K562 (cell line): ENCODE results near the gene KNCN. TPM values are rescaled to one million over a fixed set of nuclear protein-coding genes. Genes with fewer than 3 reads are reported as not detected.

ENCODE experiments used
- ARID2 ChIP-seq: fragments of 450-650 bp; IDR thresholded peaks from 2 replicates; pipeline ENCODE4 v1.6.1; 2017; ENCODE audit warnings: antibody characterized with exemption, mild to moderate bottlenecking
- CCNT2 ChIP-seq: IDR thresholded peaks from 2 replicates; pipeline ENCODE4 v1.6.1; 2011; ENCODE audit warnings: borderline replicate concordance, low read depth, mild to moderate bottlenecking, moderate library complexity, mixed read lengths, low read length; ENCODE audit not compliant: insufficient read length; ENCODE audit errors: extremely low read depth
- EP400 ChIP-seq: fragments of 450-650 bp; IDR thresholded peaks from 2 replicates; pipeline ENCODE4 v1.6.1; 2017; ENCODE audit warnings: antibody characterized with exemption, mild to moderate bottlenecking, moderate library complexity
- HIVEP1 ChIP-seq: fragments of 250-450 bp; sonication (Bioruptor Pico); IDR thresholded peaks from 2 replicates; pipeline ENCODE4 v1.4.0; 2020; ENCODE audit warnings: mild to moderate bottlenecking
- JUND ChIP-seq, 2 experiments: IDR thresholded peaks; 2 replicates in 1 of 2; 3 replicates in 1 of 2; pipeline ENCODE4 v1.6.1; 2011; ENCODE audit warnings: borderline replicate concordance in 2 of 2, low read depth in 2 of 2, low read length in 2 of 2, improper control_type of control experiment in 1 of 2, missing biosample characterization in 1 of 2, missing genetic modification characterization in 1 of 2, missing genetic modification reagents in 1 of 2
- MTA1 ChIP-seq: fragments of 450-650 bp; IDR thresholded peaks from 2 replicates; pipeline ENCODE4 v1.6.1; 2017; ENCODE audit warnings: borderline replicate concordance
- MXI1 ChIP-seq: IDR thresholded peaks from 2 replicates; pipeline ENCODE4 v1.6.1; 2011; ENCODE audit warnings: low read depth, mild to moderate bottlenecking, improper control_type of control experiment, low read length
- MYNN ChIP-seq, 2 experiments: sonication (generic); formaldehyde crosslinking in 1 of 2; IDR thresholded peaks; 2 replicates each; pipeline versions ENCODE4 v1.5.0 to v1.6.1; 2016 to 2020; ENCODE audit warnings: antibody characterized with exemption in 1 of 2, missing genetic modification reagents in 1 of 2
- RFX1 ChIP-seq: fragments of 450-650 bp; IDR thresholded peaks from 2 replicates; pipeline ENCODE4 v1.6.1; 2016; ENCODE audit warnings: mild to moderate bottlenecking, moderate library complexity
- RNF2 ChIP-seq: sonication (generic); IDR thresholded peaks from 2 replicates; pipeline ENCODE4 v1.6.1; 2016
- SNIP1 ChIP-seq: fragments of 450-650 bp; IDR thresholded peaks from 2 replicates; pipeline ENCODE4 v1.7.1; 2017; ENCODE audit warnings: low read depth, mild to moderate bottlenecking
- TEAD2 ChIP-seq: fragments of 450-650 bp; IDR thresholded peaks from 2 replicates; pipeline ENCODE4 v1.6.1; 2016; ENCODE audit warnings: missing genetic modification characterization, control low read depth, missing compliant biosample characterization
- ZFP1 ChIP-seq: fragments of 450-650 bp; formaldehyde crosslinking; IDR thresholded peaks from 2 replicates; pipeline ENCODE4 v1.4.0; 2020; ENCODE audit warnings: mild to moderate bottlenecking, mixed read lengths
- ZFP36 ChIP-seq: fragments of 150-350 bp; IDR thresholded peaks from 2 replicates; pipeline ENCODE4 v1.6.1; 2018; ENCODE audit warnings: low read length, low read depth; ENCODE audit not compliant: partially characterized antibody
- ZNF311 ChIP-seq: fragments of 250-450 bp; sonication (Bioruptor Pico); IDR thresholded peaks from 2 replicates; pipeline ENCODE4 v1.4.0; 2020; ENCODE audit warnings: mild to moderate bottlenecking, moderate library complexity
- polyA plus RNA-seq, 8 experiments: library from polyadenylated mRNA; depleted of rRNA in 4 of 8; stranded (reverse) in 5 of 8; unstranded in 3 of 8; fragments of >200 nt; fragmentation: Nextera tagmentation in 2 of 8; fragmentation: Illumina TruSeq in 1 of 8; extraction: Ambion mirVana in 2 of 8; extraction: Trizol in 1 of 8; gene quantifications; 2 replicates each; pipeline versions ENCODE4 v1.2.1 to v1.2.3, GENCODE V29; 2011 to 2014; ENCODE audit warnings: inconsistent platforms in 1 of 8, missing spikeins in 1 of 8
- total RNA-seq, 7 experiments: library from RNA; depleted of rRNA in 6 of 7; stranded (reverse); fragments of >200 nt in 6 of 7; fragmentation: Illumina TruSeq in 2 of 7; extraction: Trizol in 2 of 7; gene quantifications; 2 replicates each; pipeline versions ENCODE4 v1.2.1 to v1.2.3, GENCODE V29; 2011 to 2021; ENCODE audit warnings: low replicate concordance in 1 of 7
- TF ChIP-seq, protein P1 (sequence below): fragments of 450-650 bp; IDR thresholded peaks from 2 replicates; pipeline ENCODE4 v1.7.0; 2016; ENCODE audit warnings: borderline replicate concordance
- TF ChIP-seq, protein P2 (sequence below): sonication (generic); formaldehyde crosslinking; IDR thresholded peaks from 2 replicates; pipeline ENCODE4 v1.8.1; 2022; ENCODE audit warnings: missing genetic modification reagents
- TF ChIP-seq, protein P3 (sequence below), 2 experiments: fragments of 450-650 bp in 1 of 2; sonication (generic) in 1 of 2; formaldehyde crosslinking in 1 of 2; IDR thresholded peaks in 1 of 2; conservative IDR thresholded peaks in 1 of 2; 2 replicates each; pipeline versions ENCODE4 v1.6.1 to v1.8.1; 2016 to 2023; ENCODE audit warnings: mild to moderate bottlenecking in 2 of 2, moderate library complexity in 2 of 2, inconsistent platforms in 1 of 2, missing genetic modification reagents in 1 of 2
- TF ChIP-seq, protein P4 (sequence below): fragments of 450-650 bp; IDR thresholded peaks from 2 replicates; pipeline ENCODE4 v1.6.1; 2016
- TF ChIP-seq, protein P5 (sequence below), 2 experiments: fragments of 450-650 bp; IDR thresholded peaks; 2 replicates each; pipeline ENCODE4 v1.6.1; 2018; ENCODE audit warnings: mild to moderate bottlenecking in 2 of 2, low read depth in 1 of 2; ENCODE audit not compliant: partially characterized antibody in 2 of 2

The KNCN gene
- total and polyA plus RNA-seq, 9 of the 15 experiments (the other 6 are each of a cell fraction or from before 2014, with no cell fraction given): not detected

- TF ChIP-seq, protein P1, sequence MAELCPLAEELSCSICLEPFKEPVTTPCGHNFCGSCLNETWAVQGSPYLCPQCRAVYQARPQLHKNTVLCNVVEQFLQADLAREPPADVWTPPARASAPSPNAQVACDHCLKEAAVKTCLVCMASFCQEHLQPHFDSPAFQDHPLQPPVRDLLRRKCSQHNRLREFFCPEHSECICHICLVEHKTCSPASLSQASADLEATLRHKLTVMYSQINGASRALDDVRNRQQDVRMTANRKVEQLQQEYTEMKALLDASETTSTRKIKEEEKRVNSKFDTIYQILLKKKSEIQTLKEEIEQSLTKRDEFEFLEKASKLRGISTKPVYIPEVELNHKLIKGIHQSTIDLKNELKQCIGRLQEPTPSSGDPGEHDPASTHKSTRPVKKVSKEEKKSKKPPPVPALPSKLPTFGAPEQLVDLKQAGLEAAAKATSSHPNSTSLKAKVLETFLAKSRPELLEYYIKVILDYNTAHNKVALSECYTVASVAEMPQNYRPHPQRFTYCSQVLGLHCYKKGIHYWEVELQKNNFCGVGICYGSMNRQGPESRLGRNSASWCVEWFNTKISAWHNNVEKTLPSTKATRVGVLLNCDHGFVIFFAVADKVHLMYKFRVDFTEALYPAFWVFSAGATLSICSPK: no peak
- no peak for TF ChIP-seq HIVEP1 (CRISPR knock-in tag)
- TF ChIP-seq SNIP1: no peak
- TF ChIP-seq RNF2: no peak
- TF ChIP-seq, protein P2, sequence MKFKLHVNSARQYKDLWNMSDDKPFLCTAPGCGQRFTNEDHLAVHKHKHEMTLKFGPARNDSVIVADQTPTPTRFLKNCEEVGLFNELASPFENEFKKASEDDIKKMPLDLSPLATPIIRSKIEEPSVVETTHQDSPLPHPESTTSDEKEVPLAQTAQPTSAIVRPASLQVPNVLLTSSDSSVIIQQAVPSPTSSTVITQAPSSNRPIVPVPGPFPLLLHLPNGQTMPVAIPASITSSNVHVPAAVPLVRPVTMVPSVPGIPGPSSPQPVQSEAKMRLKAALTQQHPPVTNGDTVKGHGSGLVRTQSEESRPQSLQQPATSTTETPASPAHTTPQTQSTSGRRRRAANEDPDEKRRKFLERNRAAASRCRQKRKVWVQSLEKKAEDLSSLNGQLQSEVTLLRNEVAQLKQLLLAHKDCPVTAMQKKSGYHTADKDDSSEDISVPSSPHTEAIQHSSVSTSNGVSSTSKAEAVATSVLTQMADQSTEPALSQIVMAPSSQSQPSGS: no peak
- no peak for TF ChIP-seq ZFP36
- TF ChIP-seq CCNT2: no peak
- no peak for TF ChIP-seq EP400
- no peak for TF ChIP-seq ARID2
- TF ChIP-seq ZNF311 (CRISPR knock-in tag): no peak
- TF ChIP-seq MYNN (IDR thresholded peaks at IDR 0.05): no peak
- TF ChIP-seq MYNN (CRISPR knock-in tag; IDR thresholded peaks at IDR 0.05): no peak
- TF ChIP-seq, protein P3, sequence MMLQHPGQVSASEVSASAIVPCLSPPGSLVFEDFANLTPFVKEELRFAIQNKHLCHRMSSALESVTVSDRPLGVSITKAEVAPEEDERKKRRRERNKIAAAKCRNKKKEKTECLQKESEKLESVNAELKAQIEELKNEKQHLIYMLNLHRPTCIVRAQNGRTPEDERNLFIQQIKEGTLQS (IDR thresholded peaks at IDR 0.05): no peak
- TF ChIP-seq, protein P3 (CRISPR knock-in tag; conservative IDR thresholded peaks at IDR 0.05): no peak
- no peak for TF ChIP-seq JUND (IDR thresholded peaks at IDR 0.05; ENCODE audit: borderline replicate concordance, low read depth, low read length)
- TF ChIP-seq JUND (tag; IDR thresholded peaks at IDR 0.05; ENCODE audit: borderline replicate concordance, low read depth, low read length): no peak
- TF ChIP-seq, protein P4, sequence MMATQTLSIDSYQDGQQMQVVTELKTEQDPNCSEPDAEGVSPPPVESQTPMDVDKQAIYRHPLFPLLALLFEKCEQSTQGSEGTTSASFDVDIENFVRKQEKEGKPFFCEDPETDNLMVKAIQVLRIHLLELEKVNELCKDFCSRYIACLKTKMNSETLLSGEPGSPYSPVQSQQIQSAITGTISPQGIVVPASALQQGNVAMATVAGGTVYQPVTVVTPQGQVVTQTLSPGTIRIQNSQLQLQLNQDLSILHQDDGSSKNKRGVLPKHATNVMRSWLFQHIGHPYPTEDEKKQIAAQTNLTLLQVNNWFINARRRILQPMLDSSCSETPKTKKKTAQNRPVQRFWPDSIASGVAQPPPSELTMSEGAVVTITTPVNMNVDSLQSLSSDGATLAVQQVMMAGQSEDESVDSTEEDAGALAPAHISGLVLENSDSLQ: no peak
- TF ChIP-seq MXI1: no peak
- TF ChIP-seq MTA1: no peak
- no peak for TF ChIP-seq ZFP1
- TF ChIP-seq RFX1: no peak
- TF ChIP-seq, protein P5, sequence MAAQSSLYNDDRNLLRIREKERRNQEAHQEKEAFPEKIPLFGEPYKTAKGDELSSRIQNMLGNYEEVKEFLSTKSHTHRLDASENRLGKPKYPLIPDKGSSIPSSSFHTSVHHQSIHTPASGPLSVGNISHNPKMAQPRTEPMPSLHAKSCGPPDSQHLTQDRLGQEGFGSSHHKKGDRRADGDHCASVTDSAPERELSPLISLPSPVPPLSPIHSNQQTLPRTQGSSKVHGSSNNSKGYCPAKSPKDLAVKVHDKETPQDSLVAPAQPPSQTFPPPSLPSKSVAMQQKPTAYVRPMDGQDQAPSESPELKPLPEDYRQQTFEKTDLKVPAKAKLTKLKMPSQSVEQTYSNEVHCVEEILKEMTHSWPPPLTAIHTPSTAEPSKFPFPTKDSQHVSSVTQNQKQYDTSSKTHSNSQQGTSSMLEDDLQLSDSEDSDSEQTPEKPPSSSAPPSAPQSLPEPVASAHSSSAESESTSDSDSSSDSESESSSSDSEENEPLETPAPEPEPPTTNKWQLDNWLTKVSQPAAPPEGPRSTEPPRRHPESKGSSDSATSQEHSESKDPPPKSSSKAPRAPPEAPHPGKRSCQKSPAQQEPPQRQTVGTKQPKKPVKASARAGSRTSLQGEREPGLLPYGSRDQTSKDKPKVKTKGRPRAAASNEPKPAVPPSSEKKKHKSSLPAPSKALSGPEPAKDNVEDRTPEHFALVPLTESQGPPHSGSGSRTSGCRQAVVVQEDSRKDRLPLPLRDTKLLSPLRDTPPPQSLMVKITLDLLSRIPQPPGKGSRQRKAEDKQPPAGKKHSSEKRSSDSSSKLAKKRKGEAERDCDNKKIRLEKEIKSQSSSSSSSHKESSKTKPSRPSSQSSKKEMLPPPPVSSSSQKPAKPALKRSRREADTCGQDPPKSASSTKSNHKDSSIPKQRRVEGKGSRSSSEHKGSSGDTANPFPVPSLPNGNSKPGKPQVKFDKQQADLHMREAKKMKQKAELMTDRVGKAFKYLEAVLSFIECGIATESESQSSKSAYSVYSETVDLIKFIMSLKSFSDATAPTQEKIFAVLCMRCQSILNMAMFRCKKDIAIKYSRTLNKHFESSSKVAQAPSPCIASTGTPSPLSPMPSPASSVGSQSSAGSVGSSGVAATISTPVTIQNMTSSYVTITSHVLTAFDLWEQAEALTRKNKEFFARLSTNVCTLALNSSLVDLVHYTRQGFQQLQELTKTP (IDR thresholded peaks at IDR 0.05; ENCODE audit: low read depth in 1 of 2, partially characterized antibody in 2 of 2): no peak
- TF ChIP-seq TEAD2: no peak
Measured at GRCh38 chr1:46535063-46535462, 16.4 kb downstream of the KNCN start (continued).
